ENCODE measurements around the gene DIPK1C.

Gene DIPK1C

DNA sequence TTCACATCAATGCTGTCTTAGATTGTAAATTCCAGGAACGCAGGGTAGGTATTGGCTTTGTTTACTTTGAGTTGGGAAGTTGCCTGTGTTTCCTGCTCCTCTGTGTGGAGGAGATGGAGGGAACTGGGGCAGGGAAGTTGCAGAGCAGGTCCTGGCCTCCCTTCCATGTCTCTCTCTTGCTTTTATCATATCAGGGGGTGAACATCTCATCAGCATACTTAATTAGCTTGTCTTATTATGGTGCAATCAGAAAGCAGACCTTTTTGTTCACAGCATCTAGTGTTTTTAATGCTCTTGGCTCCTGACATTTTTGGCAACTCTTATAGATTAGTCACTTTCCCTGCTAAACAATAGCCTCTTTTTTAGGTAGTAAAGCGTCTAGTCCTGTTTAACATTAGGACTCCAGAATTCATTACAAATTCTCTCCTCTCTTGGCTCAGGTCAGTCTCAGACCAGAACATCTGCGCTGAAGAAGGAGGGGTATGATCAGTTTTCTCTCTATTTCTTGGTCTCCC, 11.5 kb upstream of the DIPK1C start:
- Histone ChIP-seq H3K4me1 (ENCODE audit: control insufficient read depth, low read length) (no peaks in the 10 kb centered on the region), H3K27me3 (ENCODE audit: control insufficient read depth, low read length) (peaks cover 11% of the 10 kb centered on the region), H3K9me2 (replicated peaks; ENCODE audit: control insufficient read depth, low read length) (no peaks in the 10 kb centered on the region), H3K4me3 (ENCODE audit: low read length) (no peak overlapping the region), H3K79me2 (ENCODE audit: control insufficient read depth, low read length) (no peaks in the 10 kb centered on the region), H4K20me1 (ENCODE audit: control insufficient read depth, insufficient read depth, low read depth, low read length) (no peaks in the 10 kb centered on the region), H3F3A (ENCODE audit: control insufficient read depth, insufficient read depth) (no peaks in the 10 kb centered on the region), H3K4me2 (ENCODE audit: low read length) (no peak overlapping the region), H3K9me3 (ENCODE audit: control insufficient read depth, insufficient read depth, low read length) (0 out of 2 replicates have a peak, but pooled peaks cover 2% of the 10 kb centered on the region), H3K36me3 (ENCODE audit: control insufficient read depth, low read length) (no peaks in the 10 kb centered on the region), H3K27ac (ENCODE audit: low read depth, low read length) (no peak overlapping the region)
- no peak for TF ChIP-seq EZH2phosphoT487 (IDR thresholded peaks at IDR 0.05; ENCODE audit: borderline replicate concordance, low read length)
- TF ChIP-seq, protein P1, sequence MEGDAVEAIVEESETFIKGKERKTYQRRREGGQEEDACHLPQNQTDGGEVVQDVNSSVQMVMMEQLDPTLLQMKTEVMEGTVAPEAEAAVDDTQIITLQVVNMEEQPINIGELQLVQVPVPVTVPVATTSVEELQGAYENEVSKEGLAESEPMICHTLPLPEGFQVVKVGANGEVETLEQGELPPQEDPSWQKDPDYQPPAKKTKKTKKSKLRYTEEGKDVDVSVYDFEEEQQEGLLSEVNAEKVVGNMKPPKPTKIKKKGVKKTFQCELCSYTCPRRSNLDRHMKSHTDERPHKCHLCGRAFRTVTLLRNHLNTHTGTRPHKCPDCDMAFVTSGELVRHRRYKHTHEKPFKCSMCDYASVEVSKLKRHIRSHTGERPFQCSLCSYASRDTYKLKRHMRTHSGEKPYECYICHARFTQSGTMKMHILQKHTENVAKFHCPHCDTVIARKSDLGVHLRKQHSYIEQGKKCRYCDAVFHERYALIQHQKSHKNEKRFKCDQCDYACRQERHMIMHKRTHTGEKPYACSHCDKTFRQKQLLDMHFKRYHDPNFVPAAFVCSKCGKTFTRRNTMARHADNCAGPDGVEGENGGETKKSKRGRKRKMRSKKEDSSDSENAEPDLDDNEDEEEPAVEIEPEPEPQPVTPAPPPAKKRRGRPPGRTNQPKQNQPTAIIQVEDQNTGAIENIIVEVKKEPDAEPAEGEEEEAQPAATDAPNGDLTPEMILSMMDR (IDR thresholded peaks at IDR 0.05; ENCODE audit: low read depth, low read length, poor library complexity, severe bottlenecking) = no peak

DNA sequence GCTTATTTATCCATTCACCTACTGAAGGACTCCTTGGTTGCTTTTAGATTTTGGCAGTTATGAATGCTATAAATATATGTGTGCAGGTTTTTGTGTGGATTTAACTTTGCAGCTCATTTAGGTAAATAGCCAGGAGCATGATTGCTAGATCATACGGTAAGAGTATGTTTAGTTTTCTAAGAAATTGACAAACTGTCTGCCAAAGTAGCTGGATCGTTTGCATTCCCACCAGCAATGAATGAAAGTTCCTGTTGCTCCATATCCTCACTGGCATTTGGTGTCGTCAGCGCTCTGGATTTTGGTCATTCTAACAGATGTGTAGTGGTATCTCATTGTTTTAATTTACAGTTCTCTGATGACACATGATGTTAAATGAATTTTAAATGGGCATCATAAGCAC, 8.7 kb upstream of the DIPK1C start:
- H4K20me1 ChIP-seq (ENCODE audit: control insufficient read depth, insufficient read depth, low read depth, low read length) = no peaks in the 10 kb centered on the region
- no peak for TF ChIP-seq EZH2phosphoT487 (IDR thresholded peaks at IDR 0.05; ENCODE audit: borderline replicate concordance, low read length)
- TF ChIP-seq, protein P1 (IDR thresholded peaks at IDR 0.05; ENCODE audit: low read depth, low read length, poor library complexity, severe bottlenecking) = no peak

DNA sequence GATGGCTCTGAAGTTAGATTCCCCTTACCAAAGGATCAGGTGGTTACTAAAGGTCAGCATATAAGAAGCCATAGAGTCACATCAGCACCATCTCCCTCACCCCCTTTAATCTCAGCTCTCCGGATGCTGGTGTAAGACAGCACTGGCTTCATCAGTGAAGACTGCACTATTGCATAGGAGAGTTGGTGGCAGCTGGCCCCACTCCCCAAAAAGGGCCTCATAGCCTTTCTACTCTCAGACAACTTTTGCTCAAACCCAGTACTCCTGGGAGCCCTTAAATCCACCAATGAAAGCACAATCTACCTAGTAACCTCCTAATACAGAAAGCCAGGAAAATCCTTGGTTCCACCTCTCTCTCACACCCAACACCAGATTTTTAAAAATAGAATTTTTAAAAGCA, 6.9 kb upstream of the DIPK1C start:
- Histone ChIP-seq H3F3A (ENCODE audit: control insufficient read depth, insufficient read depth) (no peaks in the 10 kb centered on the region), H4K20me1 (ENCODE audit: control insufficient read depth, insufficient read depth, low read depth, low read length) (no peaks in the 10 kb centered on the region), H3K4me1 (ENCODE audit: control insufficient read depth, low read length) (no peaks in the 10 kb centered on the region), H3K36me3 (ENCODE audit: control insufficient read depth, low read length) (no peaks in the 10 kb centered on the region), H3K9me3 (ENCODE audit: control insufficient read depth, insufficient read depth, low read length) (no peaks in the 10 kb centered on the region), H3K4me2 (ENCODE audit: low read length) (no peak overlapping the region), H3K27ac (ENCODE audit: low read depth, low read length) (no peak overlapping the region), H3K27me3 (ENCODE audit: control insufficient read depth, low read length) (peaks cover 11% of the 10 kb centered on the region; the same call in 1 of the 2 replicates), H3K4me3 (ENCODE audit: low read length) (no peak overlapping the region), H3K9me2 (replicated peaks; ENCODE audit: control insufficient read depth, low read length) (no peaks in the 10 kb centered on the region), H3K79me2 (ENCODE audit: control insufficient read depth, low read length) (no peaks in the 10 kb centered on the region)
- TF ChIP-seq, protein P1 (IDR thresholded peaks at IDR 0.05; ENCODE audit: low read depth, low read length, poor library complexity, severe bottlenecking) = no peak
- no peak for TF ChIP-seq EZH2phosphoT487 (IDR thresholded peaks at IDR 0.05; ENCODE audit: borderline replicate concordance, low read length)

More for the DNA sequence above, 8.7 kb upstream of the DIPK1C start:
- H3F3A ChIP-seq (ENCODE audit: control insufficient read depth, insufficient read depth) = no peaks in the 10 kb centered on the region
- no peaks in the 10 kb centered on the region for H3K4me1 ChIP-seq (ENCODE audit: control insufficient read depth, low read length)
- H3K79me2 ChIP-seq (ENCODE audit: control insufficient read depth, low read length) = no peaks in the 10 kb centered on the region
- peaks cover 10% of the 10 kb centered on the region for H3K27me3 ChIP-seq (ENCODE audit: control insufficient read depth, low read length)
- no peak overlapping the region for H3K4me2 ChIP-seq (ENCODE audit: low read length)
- 0 out of 2 replicates have a peak, but pooled peaks cover 2% of the 10 kb centered on the region for H3K9me3 ChIP-seq (ENCODE audit: control insufficient read depth, insufficient read depth, low read length)
- H3K9me2 ChIP-seq (replicated peaks; ENCODE audit: control insufficient read depth, low read length) = no peaks in the 10 kb centered on the region
- no peaks in the 10 kb centered on the region for H3K36me3 ChIP-seq (ENCODE audit: control insufficient read depth, low read length)
- H3K4me3 ChIP-seq (ENCODE audit: low read length) = no peak overlapping the region
- H3K27ac ChIP-seq (ENCODE audit: low read depth, low read length) = no peak overlapping the region

Measured in DOHH2 (cell line).